CD4-positive, alpha-beta T cell treated with Interleukin-15 for 1 hour (primary cell): ENCODE results near the gene RNASE9.
"Not testable (repeated sequence)": the region's sequence is repeated elsewhere in the genome, so short reads cannot be mapped to it uniquely, and the experiment has no call there.

Experiments used
- DNase-seq: peaks from one replicate; pipeline ENCODE4 v3.0.0-alpha.2; 2020

RNASE9 gene

DNA sequence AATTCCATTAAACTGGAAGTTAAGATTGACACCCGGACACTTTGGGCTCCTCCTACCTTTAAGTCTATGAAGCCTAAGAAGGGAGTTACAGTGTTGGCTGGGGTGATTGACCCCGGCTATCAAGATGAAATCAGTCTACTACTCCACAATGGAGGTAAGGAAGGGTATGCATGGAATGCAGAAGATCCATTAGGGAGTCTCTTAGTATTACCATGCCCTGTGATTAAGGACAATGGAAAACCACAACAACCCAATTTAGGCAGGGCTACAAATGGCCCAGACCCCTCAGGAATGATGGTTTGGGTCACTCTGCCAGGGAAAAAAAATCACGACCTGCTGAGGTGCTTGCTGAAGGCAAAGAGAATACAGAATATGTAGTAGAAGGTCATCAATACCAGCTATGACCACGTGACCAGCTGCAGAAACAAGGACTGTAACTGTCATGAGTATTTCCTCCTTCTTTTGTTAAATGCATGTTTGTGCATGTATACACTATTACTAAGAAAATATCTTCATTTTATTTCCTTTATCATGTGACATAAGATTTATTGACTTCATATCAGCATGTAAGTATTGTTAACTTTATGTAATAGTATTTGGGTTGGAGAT, 11.6 kb upstream of the RNASE9 start:
- not testable (repeated sequence) for DNase-seq

DNA sequence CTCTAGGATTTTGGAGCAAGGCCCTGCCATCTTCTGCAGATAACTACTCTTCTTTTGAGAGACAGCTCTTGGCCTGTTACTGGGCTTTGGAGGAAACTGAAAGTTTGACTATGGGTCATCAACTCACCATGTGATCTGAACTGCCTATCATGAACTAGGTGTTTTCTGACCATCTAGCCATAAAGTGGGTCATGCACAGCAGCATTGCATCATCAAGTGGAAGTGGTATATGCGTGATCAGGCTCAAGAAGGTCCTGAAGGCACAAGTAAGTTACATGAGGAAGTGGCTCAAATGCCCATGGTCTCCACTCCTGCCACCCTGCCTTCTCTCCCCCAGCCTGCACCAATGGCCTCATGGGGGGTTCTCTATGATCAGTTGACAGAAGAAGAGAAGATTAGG, 9.9 kb upstream of the RNASE9 start:
- not testable (repeated sequence) for DNase-seq

- DNase-seq: not testable (repeated sequence)
Observed at GRCh38 chr14:20569865-20570264, 9.0 kb upstream of the RNASE9 start.

DNA sequence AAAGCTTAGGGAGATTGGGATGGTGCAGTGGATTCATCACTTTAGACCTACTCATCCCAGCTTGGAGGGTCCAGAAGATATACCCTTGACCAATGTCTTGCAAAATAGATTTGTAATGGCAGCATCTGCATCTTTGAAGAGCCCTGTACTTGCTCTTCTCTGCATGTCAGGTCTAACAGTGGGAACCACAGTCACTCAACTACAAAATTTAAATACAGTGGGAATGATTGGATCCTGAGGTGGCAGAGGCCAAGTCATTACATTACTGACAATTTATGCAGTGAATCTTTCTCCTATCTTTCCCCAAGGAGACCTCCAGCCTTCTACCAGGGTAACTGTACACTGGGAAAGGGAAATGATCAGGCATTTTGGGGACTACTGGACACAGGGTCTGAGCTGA, 8.2 kb upstream of the RNASE9 start:
- no peak for DNase-seq

GRCh38 chr14:20568393-20568792, 7.5 kb upstream of the RNASE9 start:
- DNase-seq: no peak

DNA sequence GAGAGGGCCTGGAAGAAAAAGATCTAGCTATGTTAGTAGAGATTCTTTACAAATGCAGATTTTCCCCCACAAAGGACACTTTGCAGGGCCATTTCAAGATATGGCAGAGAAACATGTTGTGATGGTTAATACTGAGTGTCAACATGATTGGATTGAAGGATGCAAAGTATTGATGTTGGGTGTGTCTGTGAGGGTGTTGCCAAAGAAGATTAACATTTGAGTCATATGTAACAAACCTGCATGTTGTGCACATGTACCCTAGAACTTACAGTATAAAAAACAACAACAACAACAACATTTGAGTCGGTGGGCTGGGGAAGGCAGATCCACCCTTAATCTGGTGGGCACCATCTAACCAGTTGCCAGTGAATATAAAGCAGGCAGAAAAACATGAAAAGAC, 6.4 kb upstream of the RNASE9 start:
- DNase-seq: not testable (repeated sequence)

GRCh38 chr14:20564501-20564997, 3.7 kb upstream of the RNASE9 start:
- no peak for DNase-seq

DNA sequence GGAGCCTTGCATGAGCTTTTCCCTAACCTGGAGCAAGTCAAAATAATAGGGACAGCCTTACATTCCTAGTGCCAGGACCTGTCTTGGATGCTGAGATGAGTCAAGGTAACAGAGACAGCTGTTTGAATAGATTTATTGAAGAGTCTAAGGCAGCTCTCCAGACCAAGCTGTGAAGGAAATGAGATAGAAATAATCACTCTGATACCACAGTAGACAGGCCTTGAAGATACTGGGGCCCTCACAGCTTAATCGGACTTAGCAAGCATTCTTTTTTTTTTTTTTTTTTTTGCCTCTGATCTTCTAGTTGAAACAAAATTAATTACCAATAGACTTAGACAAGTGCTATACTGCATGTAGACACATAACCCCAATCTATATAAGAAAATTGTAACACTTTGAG, 3.1 kb upstream of the RNASE9 start:
- DNase-seq: no peak

DNA sequence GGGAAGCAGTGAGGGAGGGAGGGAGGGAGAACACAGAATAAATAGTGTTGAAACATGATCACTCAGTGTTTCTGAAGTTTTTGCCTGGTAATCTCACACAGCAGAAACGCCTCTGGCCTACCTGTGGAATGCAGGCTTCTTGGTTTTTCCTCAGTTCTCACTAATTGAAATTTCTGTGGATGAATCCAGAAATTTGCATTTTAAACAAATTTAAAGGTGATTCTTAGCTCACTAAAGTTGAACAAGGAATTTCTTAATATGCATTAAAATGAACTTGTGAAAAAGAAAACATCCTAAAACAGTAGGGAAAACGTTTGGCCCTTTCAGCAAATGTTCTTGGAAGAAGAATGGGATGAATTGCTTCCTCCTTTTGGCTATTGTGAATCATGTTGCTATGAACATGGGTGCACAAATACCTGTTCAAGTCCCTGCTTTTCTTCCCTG, 1.4 kb downstream of the RNASE9 start:
- no peak for DNase-seq

GRCh38 chr14:20557212-20557542, 3.7 kb downstream of the RNASE9 start:
- no peak for DNase-seq

GRCh38 chr14:20556500-20557211, 4.2 kb downstream of the RNASE9 start:
- DNase-seq: no peak

DNA sequence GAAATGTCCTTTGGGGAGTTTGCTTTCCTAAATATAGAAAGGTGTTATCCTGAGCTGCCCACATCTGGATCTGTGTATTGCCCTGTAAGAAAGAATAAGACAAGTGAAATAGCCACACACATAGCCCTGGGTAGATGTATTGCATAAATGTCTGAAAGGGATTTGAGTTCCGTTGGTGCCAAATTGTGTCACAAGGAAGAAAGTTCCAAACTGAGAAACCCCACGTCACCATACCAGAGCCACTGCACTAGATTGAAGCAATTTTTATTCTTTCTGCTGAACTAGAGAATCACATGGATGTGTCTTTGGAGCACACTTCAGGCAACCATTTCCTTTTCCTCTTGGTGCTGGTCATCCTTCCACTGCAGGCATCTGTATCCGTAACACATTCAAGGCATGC, 5.0 kb downstream of the RNASE9 start:
- no peak for DNase-seq

GRCh38 chr14:20553024-20553423, 7.8 kb downstream of the RNASE9 start:
- DNase-seq: no peak

- no peak for DNase-seq
Observed at GRCh38 chr14:20551606-20552005, 9.2 kb downstream of the RNASE9 start.

DNA sequence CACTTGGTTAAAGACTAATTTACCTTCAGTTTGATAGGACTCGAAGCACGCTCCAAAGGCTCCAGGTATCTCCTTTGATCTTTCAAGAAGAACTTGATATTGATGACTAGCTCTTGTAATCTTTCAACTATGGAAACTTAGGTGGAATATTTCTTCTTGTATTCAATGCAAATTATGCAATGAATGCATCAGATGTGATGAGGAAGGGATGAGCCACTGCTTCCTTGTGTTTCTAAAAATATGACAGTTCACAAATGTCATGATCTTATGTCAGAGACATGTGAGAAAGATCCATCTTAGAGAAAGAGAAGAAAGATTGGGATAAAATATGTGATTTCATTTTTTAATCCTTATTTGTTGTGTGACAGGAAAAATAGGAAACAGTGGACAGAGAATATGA, 9.9 kb downstream of the RNASE9 start:
- DNase-seq: no peak

DNA sequence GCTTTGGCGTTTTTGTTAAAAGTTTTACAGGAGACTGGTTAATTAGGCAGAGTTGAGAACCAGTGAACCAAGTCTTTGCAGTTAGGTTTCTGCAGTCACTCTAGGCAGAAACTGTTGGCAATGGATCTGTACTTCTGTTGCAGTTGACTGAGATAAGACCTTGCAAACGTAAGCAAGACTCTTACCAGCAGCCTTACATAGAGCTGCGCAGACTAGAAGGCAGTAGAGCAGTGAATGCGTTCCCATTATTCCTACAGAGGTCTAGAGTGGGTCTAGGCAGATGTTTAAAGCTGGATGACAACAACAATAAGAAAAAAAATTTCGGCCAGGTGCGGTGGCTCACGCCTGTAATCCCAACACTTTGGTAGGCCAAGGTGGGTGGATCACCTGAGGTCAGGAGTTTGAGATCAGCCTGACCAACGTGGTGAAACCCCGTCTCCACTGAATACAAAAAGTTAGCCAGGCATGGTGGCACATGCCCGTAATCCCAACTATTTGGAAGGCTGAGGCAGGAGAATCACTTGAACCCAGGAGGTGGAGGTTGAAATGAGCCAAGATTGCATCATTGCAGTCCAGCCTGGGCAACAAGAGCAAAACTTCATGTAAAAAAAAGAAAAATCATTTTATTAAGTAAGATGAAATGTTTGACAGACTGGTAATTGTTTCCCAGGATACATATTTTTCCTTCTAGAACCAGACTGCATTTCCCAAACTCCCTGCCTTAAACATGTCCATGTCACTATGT, 12.3 kb downstream of the RNASE9 start:
- DNase-seq: no peak

- no peak for DNase-seq
Observed at GRCh38 chr14:20546877-20547276, 14.0 kb downstream of the RNASE9 start.

GRCh38 chr14:20539906-20540305, 20.9 kb downstream of the RNASE9 start:
- no peak for DNase-seq

- DNase-seq: peak; percentile 65
Observed at GRCh38 chr14:20530771-20531571, 29.9 kb downstream of the RNASE9 start.

GRCh38 chr14:20529806-20530205, 31.0 kb downstream of the RNASE9 start:
- DNase-seq: no peak

- DNase-seq: no peak
Observed at GRCh38 chr14:20524027-20524426, 36.8 kb downstream of the RNASE9 start.

DNA sequence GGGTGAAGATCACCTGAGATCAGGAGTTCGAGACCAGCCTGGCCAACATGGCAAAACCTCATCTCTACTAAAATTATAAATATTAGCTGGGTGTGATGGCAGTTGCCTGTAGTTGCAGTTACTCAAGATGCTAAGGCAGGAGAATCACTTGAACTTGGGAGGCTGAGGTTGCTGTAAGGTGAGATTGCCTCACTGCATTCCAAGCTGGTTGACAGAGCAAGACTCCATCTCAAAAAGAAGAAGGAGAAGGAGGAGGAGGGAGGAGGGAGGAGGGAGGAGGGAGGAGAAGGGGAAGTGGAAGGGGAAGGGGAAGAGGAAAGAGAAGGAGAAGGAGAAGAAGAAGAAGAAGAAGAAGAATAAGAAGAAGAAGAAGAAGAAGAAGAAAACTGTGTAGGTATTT, 38.5 kb downstream of the RNASE9 start:
- no peak for DNase-seq

- DNase-seq: no peak
Observed at GRCh38 chr14:20516921-20517320, 43.9 kb downstream of the RNASE9 start.
